GM21529 (cell line): Measurements from ENCODE around the gene ZNF83.
"Not testable (repeated sequence)": the region's sequence is repeated elsewhere in the genome, so short reads cannot be mapped to it uniquely, and the experiment has no call there.

Source experiments
- ATAC-seq: cut with Tn5 transposase; IDR thresholded peaks from one replicate; pipeline ENCODE4 v1.9.1; 2021; ENCODE audit not compliant: unreplicated experiment

ZNF83 gene

GRCh38 chr19:52570000-52570861 is 67.9 kb downstream of the ZNF83 start, which contains the start of gene ZNF701:
Gene ZNF701, plus strand, starts transcription at chr19:52570287. Its CDS starts 3,861 bp downstream, at chr19:52574148.
- ATAC-seq: peak; percentile 96

GRCh38 chr19:52569638-52569999 is 68.5 kb downstream of the ZNF83 start:
- not testable (repeated sequence) for ATAC-seq

GRCh38 chr19:52567921-52568320 is 70.2 kb downstream of the ZNF83 start:
- no peak for ATAC-seq

GRCh38 chr19:52566588-52566987 is 71.6 kb downstream of the ZNF83 start:
- no peak for ATAC-seq

GRCh38 chr19:52566121-52566520 is 72.0 kb downstream of the ZNF83 start:
- ATAC-seq: no peak
